ENCODE data around the gene TADA2B.

TADA2B gene

GRCh38 chr4:7016512-7016911 lies 26.7 kb upstream of the TADA2B start:
- H3K4me2 ChIP-seq (ENCODE audit: low read depth, low read length, poor library complexity, severe bottlenecking) = no peak overlapping the region

DNA sequence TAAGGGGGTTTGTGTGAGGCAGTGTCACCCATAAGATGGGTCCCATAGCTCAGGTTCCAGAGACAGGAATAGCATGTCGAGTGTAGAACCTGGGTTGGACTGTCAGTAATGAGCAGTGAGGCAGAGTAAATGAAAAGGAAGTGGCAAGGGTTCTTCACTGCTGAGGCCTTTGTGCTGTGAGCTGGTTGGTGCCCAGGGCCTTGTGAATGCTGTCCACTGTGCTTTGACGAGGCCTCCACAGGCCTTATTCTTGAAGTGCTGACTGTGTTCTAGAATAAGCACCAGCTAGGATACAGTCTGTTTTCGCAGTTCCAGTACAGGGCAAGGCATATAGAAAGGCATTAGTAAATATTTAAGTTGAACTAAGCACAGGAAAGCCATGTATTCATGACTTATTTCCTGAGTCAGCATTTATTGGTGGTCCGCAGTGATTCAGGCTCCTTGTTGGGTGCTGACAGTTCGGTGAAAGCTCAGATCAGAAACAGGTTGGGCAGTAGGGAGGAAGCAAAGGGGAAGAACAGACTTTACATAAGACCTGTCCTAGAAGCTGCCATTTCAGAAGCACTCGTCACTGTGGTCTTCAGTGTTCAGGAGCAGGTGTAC lies 25.6 kb upstream of the TADA2B start:
- no peaks in the 10 kb centered on the region for H3K79me2 ChIP-seq (ENCODE audit: insufficient read depth, low read length)
- no peak for TF ChIP-seq EZH2phosphoT487 (IDR thresholded peaks at IDR 0.05; ENCODE audit: borderline replicate concordance)
- TF ChIP-seq, protein P1, sequence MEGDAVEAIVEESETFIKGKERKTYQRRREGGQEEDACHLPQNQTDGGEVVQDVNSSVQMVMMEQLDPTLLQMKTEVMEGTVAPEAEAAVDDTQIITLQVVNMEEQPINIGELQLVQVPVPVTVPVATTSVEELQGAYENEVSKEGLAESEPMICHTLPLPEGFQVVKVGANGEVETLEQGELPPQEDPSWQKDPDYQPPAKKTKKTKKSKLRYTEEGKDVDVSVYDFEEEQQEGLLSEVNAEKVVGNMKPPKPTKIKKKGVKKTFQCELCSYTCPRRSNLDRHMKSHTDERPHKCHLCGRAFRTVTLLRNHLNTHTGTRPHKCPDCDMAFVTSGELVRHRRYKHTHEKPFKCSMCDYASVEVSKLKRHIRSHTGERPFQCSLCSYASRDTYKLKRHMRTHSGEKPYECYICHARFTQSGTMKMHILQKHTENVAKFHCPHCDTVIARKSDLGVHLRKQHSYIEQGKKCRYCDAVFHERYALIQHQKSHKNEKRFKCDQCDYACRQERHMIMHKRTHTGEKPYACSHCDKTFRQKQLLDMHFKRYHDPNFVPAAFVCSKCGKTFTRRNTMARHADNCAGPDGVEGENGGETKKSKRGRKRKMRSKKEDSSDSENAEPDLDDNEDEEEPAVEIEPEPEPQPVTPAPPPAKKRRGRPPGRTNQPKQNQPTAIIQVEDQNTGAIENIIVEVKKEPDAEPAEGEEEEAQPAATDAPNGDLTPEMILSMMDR (conservative IDR thresholded peaks at IDR 0.05; ENCODE audit: low read length) = no peak
- H2AFZ ChIP-seq (ENCODE audit: low read length) = no peak overlapping the region
- peaks cover 42% of the 10 kb centered on the region; the same call in 1 of the 2 replicates for H3K36me3 ChIP-seq (ENCODE audit: insufficient read depth, low read length)
- no peak overlapping the region for H3K4me3 ChIP-seq (ENCODE audit: low read length, poor library complexity, severe bottlenecking)
- no peaks in the 10 kb centered on the region for H3K9me3 ChIP-seq (ENCODE audit: insufficient read depth, low read depth, low read length)
- no peaks in the 10 kb centered on the region for H3K9me2 ChIP-seq (replicated peaks; ENCODE audit: low read depth, low read length)
- H3K9ac ChIP-seq (ENCODE audit: low read depth, low read length, poor library complexity, severe bottlenecking) = no peak overlapping the region
- H3K27me3 ChIP-seq (ENCODE audit: insufficient read depth, low read length, poor library complexity, severe bottlenecking) = no peaks in the 10 kb centered on the region
- no peak overlapping the region for H3K4me2 ChIP-seq (ENCODE audit: low read depth, low read length, poor library complexity, severe bottlenecking)
- H4K20me1 ChIP-seq (ENCODE audit: insufficient read depth, low read length, poor library complexity, severe bottlenecking) = no peaks in the 10 kb centered on the region
- H3F3A ChIP-seq (ENCODE audit: low read depth) = no peaks in the 10 kb centered on the region
- no peaks in the 10 kb centered on the region for H3K4me1 ChIP-seq (ENCODE audit: insufficient read depth, low read length, poor library complexity, severe bottlenecking)

More at GRCh38 chr4:7016512-7016911, 26.7 kb upstream of the TADA2B start:
- Histone ChIP-seq H4K20me1 (ENCODE audit: insufficient read depth, low read length, poor library complexity, severe bottlenecking) (no peaks in the 10 kb centered on the region), H3K36me3 (ENCODE audit: insufficient read depth, low read length) (peaks cover 42% of the 10 kb centered on the region; the same call in 1 of the 2 replicates), H3K9ac (ENCODE audit: low read depth, low read length, poor library complexity, severe bottlenecking) (no peak overlapping the region), H3K9me3 (ENCODE audit: insufficient read depth, low read depth, low read length) (no peaks in the 10 kb centered on the region), H3K4me1 (ENCODE audit: insufficient read depth, low read length, poor library complexity, severe bottlenecking) (no peaks in the 10 kb centered on the region), H2AFZ (ENCODE audit: low read length) (no peak overlapping the region), H3K79me2 (ENCODE audit: insufficient read depth, low read length) (no peaks in the 10 kb centered on the region), H3F3A (ENCODE audit: low read depth) (no peaks in the 10 kb centered on the region), H3K27me3 (ENCODE audit: insufficient read depth, low read length, poor library complexity, severe bottlenecking) (no peaks in the 10 kb centered on the region), H3K9me2 (replicated peaks; ENCODE audit: low read depth, low read length) (no peaks in the 10 kb centered on the region), H3K4me3 (ENCODE audit: low read length, poor library complexity, severe bottlenecking) (no peak overlapping the region)
- TF ChIP-seq, protein P1 (conservative IDR thresholded peaks at IDR 0.05; ENCODE audit: low read length) = no peak
- no peak for TF ChIP-seq EZH2phosphoT487 (IDR thresholded peaks at IDR 0.05; ENCODE audit: borderline replicate concordance)

DNA sequence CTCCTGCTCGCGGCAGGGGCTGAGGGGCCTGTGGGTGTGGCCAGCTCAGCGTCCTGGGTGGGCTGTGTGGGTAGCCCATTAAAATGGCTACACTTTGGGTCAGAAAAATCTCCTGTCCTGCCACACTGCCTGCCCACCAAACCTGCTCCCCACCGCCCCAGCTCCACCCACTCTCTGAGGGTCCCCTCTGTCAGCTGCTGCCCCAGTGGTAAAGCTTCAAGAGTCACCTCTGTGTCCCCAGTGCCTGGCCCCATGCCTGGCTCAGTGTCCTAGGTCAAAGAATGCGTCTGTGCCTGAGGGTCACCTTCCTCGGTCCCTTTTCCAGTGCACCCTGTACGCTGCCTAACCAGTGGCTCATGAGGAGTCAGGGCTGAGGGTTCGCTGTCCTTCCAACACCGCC lies 24.9 kb upstream of the TADA2B start:
- TF ChIP-seq EZH2phosphoT487 (IDR thresholded peaks at IDR 0.05; ENCODE audit: borderline replicate concordance) = no peak
- TF ChIP-seq, protein P1 (conservative IDR thresholded peaks at IDR 0.05; ENCODE audit: low read length) = no peak
- Histone ChIP-seq H3K79me2 (ENCODE audit: insufficient read depth, low read length) (no peaks in the 10 kb centered on the region), H3K4me2 (ENCODE audit: low read depth, low read length, poor library complexity, severe bottlenecking) (no peak overlapping the region), H3K27me3 (ENCODE audit: insufficient read depth, low read length, poor library complexity, severe bottlenecking) (no peaks in the 10 kb centered on the region), H3K36me3 (ENCODE audit: insufficient read depth, low read length) (peaks cover 38% of the 10 kb centered on the region; the same call in 1 of the 2 replicates), H3F3A (ENCODE audit: low read depth) (no peaks in the 10 kb centered on the region), H3K9me2 (replicated peaks; ENCODE audit: low read depth, low read length) (no peaks in the 10 kb centered on the region), H3K9ac (ENCODE audit: low read depth, low read length, poor library complexity, severe bottlenecking) (no peak overlapping the region), H3K9me3 (ENCODE audit: insufficient read depth, low read depth, low read length) (no peaks in the 10 kb centered on the region), H3K4me3 (ENCODE audit: low read length, poor library complexity, severe bottlenecking) (no peak overlapping the region), H3K4me1 (ENCODE audit: insufficient read depth, low read length, poor library complexity, severe bottlenecking) (no peaks in the 10 kb centered on the region), H4K20me1 (ENCODE audit: insufficient read depth, low read length, poor library complexity, severe bottlenecking) (no peaks in the 10 kb centered on the region), H2AFZ (ENCODE audit: low read length) (no peak overlapping the region)

Data from Loucy (cell line).